PFSK-1 (cell line): ENCODE results near the gene FAM53B.

ENCODE experiments used
- POLR2AphosphoS5 ChIP-seq: IDR thresholded peaks from 2 replicates; pipeline ENCODE4 v1.6.1; 2012; ENCODE audit warnings: low read depth, mild to moderate bottlenecking, control low read depth, low read length, moderate library complexity
- REST ChIP-seq, 2 experiments: IDR thresholded peaks; 2 replicates each; pipeline versions ENCODE4 v1.6.1 to v1.8.0; 2011 to 2012; ENCODE audit warnings: low read depth in 2 of 2, low read length in 2 of 2, control low read depth in 1 of 2, inconsistent platforms in 1 of 2, mild to moderate bottlenecking in 1 of 2, moderate library complexity in 1 of 2; ENCODE audit not compliant: insufficient read depth in 1 of 2

- no peak for TF ChIP-seq REST (IDR thresholded peaks at IDR 0.05; ENCODE audit: insufficient read depth in 1 of 2, low read depth in 2 of 2, low read length in 2 of 2)
- no peak for TF ChIP-seq POLR2AphosphoS5
These were observed 142.6 kb downstream of the FAM53B start for GRCh38 chr10:124601431-124602120.
